Posterior vena cava (tissue), 2 donors: ENCODE data around the gene IGF2BP1. TPM values are rescaled to one million over a fixed set of nuclear protein-coding genes. Genes with fewer than 3 reads are reported as not detected.
"Not testable (repeated sequence)": the region's sequence is repeated elsewhere in the genome, so short reads cannot be mapped to it uniquely, and the experiment has no call there.

Source experiments
- DNase-seq: peaks from one replicate; pipeline ENCODE4 v3.0.0-alpha.2; 2020; ENCODE audit warnings: low spot score
- intact Hi-C, 2 donors: fragments of 100-400 bp; cut with DNase I; formaldehyde crosslinking; loops; one replicate each; pipeline versions ENCODE4 v1.14.1 to v1.14.2; 2022 to 2023
- total RNA-seq, 2 donors: library from RNA; stranded (reverse); fragmentation: NEBNext Ultra II Directional; extraction: Animal tissue kit (Norgen Biotek cat#: 25700); gene quantifications; one replicate each; pipeline ENCODE4 v1.2.1, GENCODE V29; 2021
- donor health status: DM: yes; HTN: yes; CAD: no.
- donor health status: DM: yes; HTN: yes; CAD: no.

Gene IGF2BP1
- total RNA-seq, 2 donors from 2014 or later: 0.05 TPM; not detected in 1

GRCh38 chr17:49015924-49016774 is 19.0 kb downstream of the IGF2BP1 start:
- intact Hi-C loops: no loop called here
- DNase-seq: no peak

GRCh38 chr17:49016775-49017463 is 19.7 kb downstream of the IGF2BP1 start:
- intact Hi-C loops: no loop called here
- no peak for DNase-seq

DNA sequence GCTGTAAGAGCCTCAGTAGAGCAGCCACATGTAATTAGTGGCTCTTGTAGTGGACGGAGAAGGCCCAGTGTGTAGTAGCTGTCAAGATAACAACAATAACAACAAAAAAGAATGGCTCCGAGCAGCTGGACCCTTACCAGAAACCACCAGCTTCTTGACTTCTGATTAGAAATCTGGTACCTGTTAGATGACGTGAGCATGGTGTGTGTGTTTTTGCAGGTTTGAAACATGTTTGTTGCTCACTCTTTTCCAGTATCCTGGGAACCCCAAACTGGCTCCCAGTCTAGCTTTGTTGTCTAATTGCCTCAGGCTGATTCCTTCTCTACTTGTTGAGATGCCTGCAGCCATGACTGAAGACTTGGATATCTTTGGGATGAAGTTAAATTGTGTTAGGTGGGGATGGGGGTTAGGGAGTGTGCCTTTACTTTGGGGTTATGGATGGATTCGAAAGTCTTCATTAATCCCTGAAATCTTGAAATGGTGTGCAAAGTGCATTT is 21.0 kb downstream of the IGF2BP1 start:
- DNase-seq: no peak

DNA sequence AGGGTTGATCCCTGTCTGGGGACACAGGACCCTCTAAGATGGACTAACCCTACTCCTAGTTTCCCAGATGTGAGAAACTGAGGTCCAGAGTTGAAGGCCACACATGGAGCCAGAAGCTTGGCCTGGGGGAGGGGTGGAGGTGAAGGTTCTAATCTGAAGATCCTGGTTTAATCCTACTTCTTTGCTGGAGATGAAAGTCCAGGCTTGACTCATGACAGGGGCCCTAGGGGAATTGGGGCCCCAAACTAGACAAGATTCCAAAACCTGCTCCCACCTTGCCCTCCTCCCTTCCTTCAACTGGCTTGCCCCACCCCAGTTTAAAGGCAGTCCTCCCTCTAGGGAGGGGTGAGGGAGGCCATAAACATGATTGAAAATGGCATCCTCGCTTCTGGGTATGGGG is 21.6 kb downstream of the IGF2BP1 start:
- no peak for DNase-seq
- intact Hi-C loops: no loop called here

More for the DNA sequence above, 21.0 kb downstream of the IGF2BP1 start:
- intact Hi-C loops: no loop called here

DNA sequence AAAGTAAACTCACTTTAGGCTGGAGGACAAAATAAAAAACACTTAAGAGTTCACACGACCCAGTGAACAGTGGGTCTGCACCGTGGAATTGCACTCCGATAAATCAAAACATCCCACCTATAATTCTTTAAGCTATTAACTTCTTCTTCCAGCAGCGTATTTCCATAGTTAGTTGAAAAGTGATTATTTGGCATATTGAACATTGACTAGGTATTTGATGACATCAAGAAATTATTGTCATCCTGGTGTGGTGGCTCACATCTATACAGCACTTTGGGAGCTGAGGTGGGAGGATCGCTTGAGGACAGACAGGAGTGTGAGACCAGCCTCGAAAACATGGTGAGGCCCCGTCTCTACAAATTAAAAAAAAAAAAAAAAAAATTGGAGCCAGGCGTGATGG is 23.4 kb downstream of the IGF2BP1 start:
- intact Hi-C loops: no loop called here
- DNase-seq: no peak

- intact Hi-C loops: no loop called here
- no peak for DNase-seq
These were observed 24.0 kb downstream of the IGF2BP1 start for GRCh38 chr17:49021095-49021767.

DNA sequence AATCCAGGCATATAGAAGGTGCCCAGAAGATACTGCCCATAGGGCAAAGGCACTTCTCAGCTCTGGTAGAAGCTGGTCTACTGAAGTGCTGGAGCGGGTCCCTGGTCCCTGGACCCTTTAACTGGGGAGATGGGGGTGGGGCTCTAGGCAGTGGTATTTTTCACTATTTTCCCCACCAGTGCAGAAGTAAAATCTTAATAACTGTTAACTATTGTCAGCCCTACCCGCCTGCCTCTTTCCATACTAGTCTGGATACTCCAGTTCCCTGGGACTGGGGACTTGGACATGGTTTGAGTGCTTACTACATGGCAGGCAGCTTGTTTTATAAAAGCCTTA is 24.6 kb downstream of the IGF2BP1 start:
- intact Hi-C loops: no loop called here
- no peak for DNase-seq

- intact Hi-C loops: no loop called here
- no peak for DNase-seq
These were observed 25.3 kb downstream of the IGF2BP1 start for GRCh38 chr17:49022391-49022941.

GRCh38 chr17:49024523-49024922 is 27.3 kb downstream of the IGF2BP1 start:
- intact Hi-C loops: no loop called here
- no peak for DNase-seq

DNA sequence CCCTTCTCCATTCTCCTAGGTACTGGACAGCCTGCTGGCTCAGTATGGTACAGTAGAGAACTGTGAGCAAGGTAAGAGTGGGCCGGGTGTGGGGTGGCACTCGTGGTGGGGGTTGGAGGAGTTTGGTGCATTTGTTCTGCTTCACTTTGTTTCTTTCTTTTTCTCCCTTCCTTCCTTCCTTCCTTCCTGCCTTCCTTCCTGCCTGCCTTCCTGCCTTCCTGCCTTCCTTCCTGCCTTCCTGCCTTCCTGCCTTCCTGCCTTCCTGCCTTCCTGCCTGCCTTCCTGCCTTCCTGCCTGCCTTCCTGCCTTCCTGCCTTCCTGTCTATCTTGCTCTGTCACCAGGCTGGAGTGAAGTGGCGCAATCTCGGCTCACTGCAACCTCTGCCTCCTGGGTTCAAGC is 29.3 kb downstream of the IGF2BP1 start:
- DNase-seq, intact Hi-C loops: not testable (repeated sequence)

- intact Hi-C loops: no loop called here
- DNase-seq: no peak
These were observed 31.1 kb downstream of the IGF2BP1 start for GRCh38 chr17:49028271-49028670.

DNA sequence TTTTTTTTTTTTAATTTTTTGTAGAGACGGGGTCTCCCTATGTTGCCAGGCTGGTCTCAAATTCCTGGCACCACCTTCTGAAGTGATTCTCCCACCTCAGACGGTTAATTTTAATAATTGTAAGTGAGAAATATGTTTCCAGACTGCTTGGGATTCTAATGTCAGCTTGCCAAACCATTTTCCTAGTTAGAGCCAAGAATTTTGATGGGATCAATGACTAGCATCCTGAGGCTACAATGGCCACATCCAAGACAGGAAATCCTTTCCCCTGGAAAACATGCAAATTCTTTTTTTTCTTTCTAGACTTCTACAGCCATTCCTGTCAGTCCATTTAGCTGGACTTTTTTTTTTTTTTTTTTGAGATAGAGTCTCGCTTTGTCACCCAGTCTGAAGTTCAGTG is 32.6 kb downstream of the IGF2BP1 start:
- intact Hi-C loops: loop anchor here (10.0 kb wide), 3 partner anchors 125 to 225 kb away; partner anchors contain the start of gene UBE2Z (in 1 of the 2)
- DNase-seq: no peak

- no peak for DNase-seq
- intact Hi-C loops: loop anchor here (10.0 kb wide), 3 partner anchors 127 to 227 kb away; partner anchors contain the start of gene UBE2Z (in 1 of the 2)
These were observed 35.1 kb downstream of the IGF2BP1 start for GRCh38 chr17:49031965-49032928.

GRCh38 chr17:49035470-49036269 is 38.5 kb downstream of the IGF2BP1 start:
- peak; percentile 86 for DNase-seq
- intact Hi-C loops: loop anchor here (10.0 kb wide), 3 partner anchors 131 to 231 kb away; partner anchors contain the start of gene UBE2Z (in 1 of the 2)

DNA sequence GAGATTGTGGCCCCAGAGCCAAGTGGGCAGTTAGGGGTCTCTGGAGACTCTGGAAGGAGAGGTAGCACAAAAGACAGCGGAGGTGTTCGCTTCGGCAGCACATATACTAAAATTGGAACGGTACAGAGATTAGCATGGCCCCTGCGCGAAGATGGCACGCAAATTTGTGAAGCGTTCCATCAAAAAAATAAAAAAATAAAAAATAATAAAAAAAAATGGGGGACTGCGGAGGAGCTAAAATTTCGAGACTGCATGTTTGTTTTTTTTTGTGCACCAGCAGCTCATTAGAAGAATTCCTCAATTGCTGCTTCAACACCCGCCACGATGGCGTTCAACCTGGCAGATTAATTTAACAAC is 39.1 kb downstream of the IGF2BP1 start:
- DNase-seq: no peak
- intact Hi-C loops: loop anchor here (10.0 kb wide), 3 partner anchors 131 to 231 kb away; partner anchors contain the start of gene UBE2Z (in 1 of the 2)

DNA sequence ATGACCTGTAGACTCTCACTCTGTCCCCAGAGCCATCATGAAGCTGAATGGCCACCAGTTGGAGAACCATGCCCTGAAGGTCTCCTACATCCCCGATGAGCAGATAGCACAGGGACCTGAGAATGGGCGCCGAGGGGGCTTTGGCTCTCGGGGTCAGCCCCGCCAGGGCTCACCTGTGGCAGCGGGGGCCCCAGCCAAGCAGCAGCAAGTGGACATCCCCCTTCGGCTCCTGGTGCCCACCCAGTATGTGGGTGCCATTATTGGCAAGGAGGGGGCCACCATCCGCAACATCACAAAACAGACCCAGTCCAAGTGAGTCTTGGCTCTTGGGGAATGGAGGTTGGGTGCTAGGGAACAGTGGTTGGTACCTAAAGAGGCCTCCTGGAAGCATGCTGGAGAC is 41.0 kb downstream of the IGF2BP1 start:
- no peak for DNase-seq
- intact Hi-C loops: loop anchor here (10.0 kb wide), 3 partner anchors 133 to 233 kb away; partner anchors contain the start of gene UBE2Z (in 1 of the 2)

GRCh38 chr17:49038544-49038943 is 41.4 kb downstream of the IGF2BP1 start:
- intact Hi-C loops: loop anchor here (10.0 kb wide), 3 partner anchors 134 to 234 kb away; partner anchors contain the start of gene UBE2Z (in 1 of the 2)
- DNase-seq: no peak
